GM21717 (cell line): ENCODE measurements around the gene SLC6A9.

Experiments
- ATAC-seq: cut with Tn5 transposase; IDR thresholded peaks from one replicate; pipeline ENCODE4 v1.9.1; 2021; ENCODE audit warnings: mild to moderate bottlenecking, moderate library complexity; ENCODE audit not compliant: unreplicated experiment

The SLC6A9 gene

GRCh38 chr1:44008259-44008658, 23.0 kb downstream of the SLC6A9 start:
- no peak for ATAC-seq

GRCh38 chr1:44002606-44003157, 28.6 kb downstream of the SLC6A9 start:
- no peak for ATAC-seq

GRCh38 chr1:44002165-44002564, 29.1 kb downstream of the SLC6A9 start:
- ATAC-seq: no peak

GRCh38 chr1:44000122-44000665, 31.1 kb downstream of the SLC6A9 start:
- ATAC-seq: no peak

GRCh38 chr1:43999455-43999854, 31.8 kb downstream of the SLC6A9 start:
- ATAC-seq: no peak

- no peak for ATAC-seq
These were observed 33.3 kb downstream of the SLC6A9 start for GRCh38 chr1:43998000-43998378.

- ATAC-seq: no peak
These were observed 33.8 kb downstream of the SLC6A9 start for GRCh38 chr1:43997295-43997999.

- no peak for ATAC-seq
These were observed 34.5 kb downstream of the SLC6A9 start for GRCh38 chr1:43996733-43997115.

GRCh38 chr1:43995984-43996732, 35.1 kb downstream of the SLC6A9 start:
- no peak for ATAC-seq

GRCh38 chr1:43994794-43995790, 36.2 kb downstream of the SLC6A9 start:
- ATAC-seq: no peak

GRCh38 chr1:43994071-43994470, 37.2 kb downstream of the SLC6A9 start:
- ATAC-seq: no peak

GRCh38 chr1:43993206-43993914, 37.9 kb downstream of the SLC6A9 start:
- ATAC-seq: no peak

- ATAC-seq: no peak
These were observed 38.8 kb downstream of the SLC6A9 start for GRCh38 chr1:43992232-43992995.

GRCh38 chr1:43991476-43992231, 39.6 kb downstream of the SLC6A9 start, which contains the start of gene CCDC24:
TSS of gene CCDC24 (plus strand) at chr1:43991599. CDS start at chr1:43991879, 280 bp downstream.
- ATAC-seq: peak; percentile 55

GRCh38 chr1:43991200-43991475, 40.1 kb downstream of the SLC6A9 start:
- peak; percentile 4 for ATAC-seq

GRCh38 chr1:43990271-43991199, 40.7 kb downstream of the SLC6A9 start:
- ATAC-seq: no peak

- ATAC-seq: no peak
These were observed 43.9 kb downstream of the SLC6A9 start for GRCh38 chr1:43987159-43987902.
